WTC11 (cell line): Measurements from ENCODE around the gene MSGN1. TPM values are rescaled to one million over a fixed set of nuclear protein-coding genes. Genes with fewer than 3 reads are reported as not detected.

Source experiments
- ATAC-seq: fragments of 200-7000 bp; cut with Tn5 transposase; 2 replicates; pipeline ENCODE4 v1.10.0; 2021; ENCODE audit warnings: mild to moderate bottlenecking, moderate library complexity
- CTCF ChIA-PET: fragments of 300-600 bp; sonication (Branson Sonifier 250); formaldehyde crosslinking; loops from one replicate; lab custom pipeline; 2021; ENCODE audit warnings: antibody characterized with exemption; lab: Charles Lee
- POLR2A ChIA-PET: fragments of 350-600 bp; sonication (Branson Sonifier 250); formaldehyde crosslinking; loops from one replicate; lab custom pipeline; 2021; ENCODE audit warnings: antibody characterized with exemption; lab: Charles Lee
- DNase-seq: peaks from one replicate; pipeline ENCODE4 v3.0.0; 2021; ENCODE audit warnings: low spot score
- H3K27ac Mint-ChIP-seq: 2 replicates; pipeline ENCODE4 v1.8.0; 2021; ENCODE audit warnings: mixed read lengths
- H3K27me3 Mint-ChIP-seq: 2 replicates; pipeline ENCODE4 v1.8.0; 2021; ENCODE audit warnings: low read depth, mild to moderate bottlenecking, moderate library complexity, mixed read lengths
- H3K36me3 Mint-ChIP-seq: 2 replicates; pipeline ENCODE4 v1.8.0; 2021; ENCODE audit warnings: mixed read lengths
- H3K4me1 Mint-ChIP-seq: 2 replicates; pipeline ENCODE4 v1.8.0; 2022; ENCODE audit warnings: mixed read lengths
- H3K4me3 Mint-ChIP-seq: 2 replicates; pipeline ENCODE4 v1.8.0; 2021; ENCODE audit warnings: mild to moderate bottlenecking, moderate library complexity, mixed read lengths
- H3K9me3 Mint-ChIP-seq: 2 replicates; pipeline ENCODE4 v1.8.0; 2021; ENCODE audit warnings: mixed read lengths
- ELF4 ChIP-seq: sonication (generic); formaldehyde crosslinking; IDR thresholded peaks from 2 replicates; pipeline ENCODE4 v1.8.1; 2022; ENCODE audit warnings: low read depth, mild to moderate bottlenecking, moderate library complexity, missing genetic modification reagents
- ESRRA ChIP-seq: sonication (generic); formaldehyde crosslinking; IDR thresholded peaks from 2 replicates; pipeline ENCODE4 v1.8.1; 2022; ENCODE audit warnings: mild to moderate bottlenecking, missing genetic modification reagents, borderline replicate concordance
- ETV6 ChIP-seq: sonication (generic); formaldehyde crosslinking; IDR thresholded peaks from 2 replicates; pipeline ENCODE4 v1.8.1; 2022; ENCODE audit warnings: mild to moderate bottlenecking, missing genetic modification reagents
- PRRX2 ChIP-seq: fragments of 250-450 bp; sonication (Bioruptor Pico); IDR thresholded peaks from 2 replicates; pipeline ENCODE4 v1.8.0; 2021; ENCODE audit warnings: mild to moderate bottlenecking
- SMAD3 ChIP-seq: sonication (generic); formaldehyde crosslinking; IDR thresholded peaks from 2 replicates; pipeline ENCODE4 v1.8.0; 2022; ENCODE audit warnings: missing genetic modification reagents, mild to moderate bottlenecking, borderline replicate concordance
- SMAD4 ChIP-seq: sonication (generic); formaldehyde crosslinking; IDR thresholded peaks from 2 replicates; pipeline ENCODE4 v1.8.0; 2022; ENCODE audit warnings: mild to moderate bottlenecking, missing genetic modification reagents
- TEAD4 ChIP-seq: sonication (generic); formaldehyde crosslinking; IDR thresholded peaks from 2 replicates; pipeline ENCODE4 v1.8.0; 2022; ENCODE audit warnings: mild to moderate bottlenecking, missing genetic modification reagents
- ZNF671 ChIP-seq: fragments of 250-450 bp; sonication (Bioruptor Pico); IDR thresholded peaks from 2 replicates; pipeline ENCODE4 v1.8.0; 2021; ENCODE audit warnings: mild to moderate bottlenecking
- total RNA-seq: library from RNA; stranded (reverse); gene quantifications from 3 replicates; pipeline ENCODE4 v1.2.3, GENCODE V29; 2021
- TF ChIP-seq, protein P1 (sequence below): sonication (generic); formaldehyde crosslinking; IDR thresholded peaks from 2 replicates; pipeline ENCODE4 v1.8.0; 2022; ENCODE audit warnings: mild to moderate bottlenecking, missing genetic modification reagents
- TF ChIP-seq, protein P2 (sequence below): sonication (generic); formaldehyde crosslinking; IDR thresholded peaks from 2 replicates; pipeline ENCODE4 v1.8.0; 2022; ENCODE audit warnings: mild to moderate bottlenecking, missing genetic modification reagents
- TF ChIP-seq, protein P3 (sequence below): fragments of 200-600 bp; IDR thresholded peaks from 2 replicates; pipeline ENCODE4 v1.8.0; 2022; ENCODE audit warnings: antibody characterized with exemption
- TF ChIP-seq, protein P4 (sequence below): sonication (generic); formaldehyde crosslinking; IDR thresholded peaks from 2 replicates; pipeline ENCODE4 v1.8.1; 2023; ENCODE audit warnings: mild to moderate bottlenecking, missing genetic modification reagents, borderline replicate concordance
- TF ChIP-seq, protein P5 (sequence below): sonication (generic); formaldehyde crosslinking; IDR thresholded peaks from 2 replicates; pipeline ENCODE4 v1.8.1; 2023; ENCODE audit warnings: mild to moderate bottlenecking, missing genetic modification reagents, moderate library complexity
- TF ChIP-seq, protein P6 (sequence below): sonication (generic); formaldehyde crosslinking; IDR thresholded peaks from 2 replicates; pipeline ENCODE4 v1.8.0; 2022; ENCODE audit warnings: missing genetic modification reagents
- TF ChIP-seq, protein P7 (sequence below): sonication (generic); formaldehyde crosslinking; IDR thresholded peaks from 2 replicates; pipeline ENCODE4 v1.8.1; 2022; ENCODE audit warnings: missing genetic modification reagents, borderline replicate concordance
- TF ChIP-seq, protein P8 (sequence below): sonication (generic); formaldehyde crosslinking; IDR thresholded peaks from 2 replicates; pipeline ENCODE4 v1.8.0; 2023; ENCODE audit warnings: mild to moderate bottlenecking, missing genetic modification reagents

The MSGN1 gene
- total RNA-seq, 1 experiment from 2014 or later: not detected

DNA sequence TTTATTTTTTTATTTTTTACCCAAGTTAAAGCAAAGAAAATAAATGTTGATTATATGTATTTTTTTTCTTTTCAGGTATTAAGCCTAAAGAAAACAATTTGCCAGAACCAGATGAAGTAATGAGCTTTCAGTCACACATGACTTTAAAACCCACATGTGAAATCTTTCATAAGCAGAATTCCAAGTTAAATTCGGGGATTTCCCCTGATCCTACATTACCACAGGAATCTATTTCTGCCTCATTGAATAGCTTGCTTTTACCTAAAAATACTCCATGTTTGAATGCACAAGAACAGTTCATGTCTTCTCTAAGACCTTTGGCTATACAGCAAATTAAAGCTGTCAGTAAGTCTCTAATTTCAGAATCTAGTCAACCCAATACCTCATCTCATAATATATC lies 35.7 kb upstream of the MSGN1 start:
- ATAC-seq (no peak), DNase-seq (no peak)
- H3K27me3 Mint-ChIP-seq: no peaks in the 10 kb centered on the region
- no peak overlapping the region for H3K4me3 Mint-ChIP-seq
- no peak overlapping the region; the same call in 1 of the 2 replicates for H3K27ac Mint-ChIP-seq
- H3K36me3 Mint-ChIP-seq: peaks cover 45% of the 10 kb centered on the region
- ChIA-PET CTCF (no interaction called here), POLR2A (no interaction called here)
- peaks cover 12% of the 10 kb centered on the region for H3K9me3 Mint-ChIP-seq
- H3K4me1 Mint-ChIP-seq: no peaks in the 10 kb centered on the region
- TF ChIP-seq ESRRA (CRISPR knock-in tag): no peak
- TF ChIP-seq, protein P1, sequence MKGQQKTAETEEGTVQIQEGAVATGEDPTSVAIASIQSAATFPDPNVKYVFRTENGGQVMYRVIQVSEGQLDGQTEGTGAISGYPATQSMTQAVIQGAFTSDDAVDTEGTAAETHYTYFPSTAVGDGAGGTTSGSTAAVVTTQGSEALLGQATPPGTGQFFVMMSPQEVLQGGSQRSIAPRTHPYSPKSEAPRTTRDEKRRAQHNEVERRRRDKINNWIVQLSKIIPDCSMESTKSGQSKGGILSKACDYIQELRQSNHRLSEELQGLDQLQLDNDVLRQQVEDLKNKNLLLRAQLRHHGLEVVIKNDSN (CRISPR knock-in tag): no peak
- no peak for TF ChIP-seq PRRX2 (CRISPR knock-in tag)
- TF ChIP-seq, protein P2, sequence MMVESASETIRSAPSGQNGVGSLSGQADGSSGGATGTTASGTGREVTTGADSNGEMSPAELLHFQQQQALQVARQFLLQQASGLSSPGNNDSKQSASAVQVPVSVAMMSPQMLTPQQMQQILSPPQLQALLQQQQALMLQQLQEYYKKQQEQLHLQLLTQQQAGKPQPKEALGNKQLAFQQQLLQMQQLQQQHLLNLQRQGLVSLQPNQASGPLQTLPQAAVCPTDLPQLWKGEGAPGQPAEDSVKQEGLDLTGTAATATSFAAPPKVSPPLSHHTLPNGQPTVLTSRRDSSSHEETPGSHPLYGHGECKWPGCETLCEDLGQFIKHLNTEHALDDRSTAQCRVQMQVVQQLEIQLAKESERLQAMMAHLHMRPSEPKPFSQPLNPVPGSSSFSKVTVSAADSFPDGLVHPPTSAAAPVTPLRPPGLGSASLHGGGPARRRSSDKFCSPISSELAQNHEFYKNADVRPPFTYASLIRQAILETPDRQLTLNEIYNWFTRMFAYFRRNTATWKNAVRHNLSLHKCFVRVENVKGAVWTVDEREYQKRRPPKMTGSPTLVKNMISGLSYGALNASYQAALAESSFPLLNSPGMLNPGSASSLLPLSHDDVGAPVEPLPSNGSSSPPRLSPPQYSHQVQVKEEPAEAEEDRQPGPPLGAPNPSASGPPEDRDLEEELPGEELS (CRISPR knock-in tag): no peak
- TF ChIP-seq, protein P3, sequence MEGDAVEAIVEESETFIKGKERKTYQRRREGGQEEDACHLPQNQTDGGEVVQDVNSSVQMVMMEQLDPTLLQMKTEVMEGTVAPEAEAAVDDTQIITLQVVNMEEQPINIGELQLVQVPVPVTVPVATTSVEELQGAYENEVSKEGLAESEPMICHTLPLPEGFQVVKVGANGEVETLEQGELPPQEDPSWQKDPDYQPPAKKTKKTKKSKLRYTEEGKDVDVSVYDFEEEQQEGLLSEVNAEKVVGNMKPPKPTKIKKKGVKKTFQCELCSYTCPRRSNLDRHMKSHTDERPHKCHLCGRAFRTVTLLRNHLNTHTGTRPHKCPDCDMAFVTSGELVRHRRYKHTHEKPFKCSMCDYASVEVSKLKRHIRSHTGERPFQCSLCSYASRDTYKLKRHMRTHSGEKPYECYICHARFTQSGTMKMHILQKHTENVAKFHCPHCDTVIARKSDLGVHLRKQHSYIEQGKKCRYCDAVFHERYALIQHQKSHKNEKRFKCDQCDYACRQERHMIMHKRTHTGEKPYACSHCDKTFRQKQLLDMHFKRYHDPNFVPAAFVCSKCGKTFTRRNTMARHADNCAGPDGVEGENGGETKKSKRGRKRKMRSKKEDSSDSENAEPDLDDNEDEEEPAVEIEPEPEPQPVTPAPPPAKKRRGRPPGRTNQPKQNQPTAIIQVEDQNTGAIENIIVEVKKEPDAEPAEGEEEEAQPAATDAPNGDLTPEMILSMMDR: no peak
- TF ChIP-seq, protein P4, sequence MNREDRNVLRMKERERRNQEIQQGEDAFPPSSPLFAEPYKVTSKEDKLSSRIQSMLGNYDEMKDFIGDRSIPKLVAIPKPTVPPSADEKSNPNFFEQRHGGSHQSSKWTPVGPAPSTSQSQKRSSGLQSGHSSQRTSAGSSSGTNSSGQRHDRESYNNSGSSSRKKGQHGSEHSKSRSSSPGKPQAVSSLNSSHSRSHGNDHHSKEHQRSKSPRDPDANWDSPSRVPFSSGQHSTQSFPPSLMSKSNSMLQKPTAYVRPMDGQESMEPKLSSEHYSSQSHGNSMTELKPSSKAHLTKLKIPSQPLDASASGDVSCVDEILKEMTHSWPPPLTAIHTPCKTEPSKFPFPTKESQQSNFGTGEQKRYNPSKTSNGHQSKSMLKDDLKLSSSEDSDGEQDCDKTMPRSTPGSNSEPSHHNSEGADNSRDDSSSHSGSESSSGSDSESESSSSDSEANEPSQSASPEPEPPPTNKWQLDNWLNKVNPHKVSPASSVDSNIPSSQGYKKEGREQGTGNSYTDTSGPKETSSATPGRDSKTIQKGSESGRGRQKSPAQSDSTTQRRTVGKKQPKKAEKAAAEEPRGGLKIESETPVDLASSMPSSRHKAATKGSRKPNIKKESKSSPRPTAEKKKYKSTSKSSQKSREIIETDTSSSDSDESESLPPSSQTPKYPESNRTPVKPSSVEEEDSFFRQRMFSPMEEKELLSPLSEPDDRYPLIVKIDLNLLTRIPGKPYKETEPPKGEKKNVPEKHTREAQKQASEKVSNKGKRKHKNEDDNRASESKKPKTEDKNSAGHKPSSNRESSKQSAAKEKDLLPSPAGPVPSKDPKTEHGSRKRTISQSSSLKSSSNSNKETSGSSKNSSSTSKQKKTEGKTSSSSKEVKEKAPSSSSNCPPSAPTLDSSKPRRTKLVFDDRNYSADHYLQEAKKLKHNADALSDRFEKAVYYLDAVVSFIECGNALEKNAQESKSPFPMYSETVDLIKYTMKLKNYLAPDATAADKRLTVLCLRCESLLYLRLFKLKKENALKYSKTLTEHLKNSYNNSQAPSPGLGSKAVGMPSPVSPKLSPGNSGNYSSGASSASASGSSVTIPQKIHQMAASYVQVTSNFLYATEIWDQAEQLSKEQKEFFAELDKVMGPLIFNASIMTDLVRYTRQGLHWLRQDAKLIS (CRISPR knock-in tag): no peak
- no peak for TF ChIP-seq ELF4 (CRISPR knock-in tag)
- TF ChIP-seq, protein P5, sequence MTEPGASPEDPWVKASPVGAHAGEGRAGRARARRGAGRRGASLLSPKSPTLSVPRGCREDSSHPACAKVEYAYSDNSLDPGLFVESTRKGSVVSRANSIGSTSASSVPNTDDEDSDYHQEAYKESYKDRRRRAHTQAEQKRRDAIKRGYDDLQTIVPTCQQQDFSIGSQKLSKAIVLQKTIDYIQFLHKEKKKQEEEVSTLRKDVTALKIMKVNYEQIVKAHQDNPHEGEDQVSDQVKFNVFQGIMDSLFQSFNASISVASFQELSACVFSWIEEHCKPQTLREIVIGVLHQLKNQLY: no peak

DNA sequence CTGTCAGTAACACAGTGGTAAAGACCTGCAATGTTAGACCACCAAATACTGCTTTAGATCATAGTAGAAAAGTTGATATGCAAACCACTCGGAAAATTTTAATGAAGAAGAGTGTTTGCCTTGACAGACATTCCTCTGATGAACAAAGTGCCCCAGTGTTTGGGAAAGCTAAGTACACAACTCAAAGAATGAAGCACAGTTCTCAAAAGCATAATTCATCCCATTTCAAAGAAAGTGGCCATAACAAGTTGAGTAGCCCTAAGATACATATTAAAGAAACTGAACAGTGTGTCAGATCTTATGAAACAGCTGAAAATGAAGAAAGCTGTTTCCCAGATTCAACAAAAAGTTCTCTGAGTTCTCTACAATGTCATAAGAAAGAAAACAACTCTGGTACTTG lies 34.8 kb upstream of the MSGN1 start:
- ChIA-PET POLR2A (no interaction called here), CTCF (no interaction called here)
- ATAC-seq: no peak
- peaks cover 42% of the 10 kb centered on the region for H3K36me3 Mint-ChIP-seq
- no peak for DNase-seq
- H3K27ac Mint-ChIP-seq: no peak overlapping the region
- H3K27me3 Mint-ChIP-seq: no peaks in the 10 kb centered on the region
- H3K4me3 Mint-ChIP-seq: no peak overlapping the region
- peaks cover 12% of the 10 kb centered on the region for H3K9me3 Mint-ChIP-seq
- H3K4me1 Mint-ChIP-seq: peaks cover 5% of the 10 kb centered on the region
- TF ChIP-seq SMAD3 (CRISPR knock-in tag) (no peak), SMAD4 (CRISPR knock-in tag) (no peak), ZNF671 (CRISPR knock-in tag) (no peak), TEAD4 (CRISPR knock-in tag) (no peak), ETV6 (CRISPR knock-in tag) (no peak)
- TF ChIP-seq, protein P6, sequence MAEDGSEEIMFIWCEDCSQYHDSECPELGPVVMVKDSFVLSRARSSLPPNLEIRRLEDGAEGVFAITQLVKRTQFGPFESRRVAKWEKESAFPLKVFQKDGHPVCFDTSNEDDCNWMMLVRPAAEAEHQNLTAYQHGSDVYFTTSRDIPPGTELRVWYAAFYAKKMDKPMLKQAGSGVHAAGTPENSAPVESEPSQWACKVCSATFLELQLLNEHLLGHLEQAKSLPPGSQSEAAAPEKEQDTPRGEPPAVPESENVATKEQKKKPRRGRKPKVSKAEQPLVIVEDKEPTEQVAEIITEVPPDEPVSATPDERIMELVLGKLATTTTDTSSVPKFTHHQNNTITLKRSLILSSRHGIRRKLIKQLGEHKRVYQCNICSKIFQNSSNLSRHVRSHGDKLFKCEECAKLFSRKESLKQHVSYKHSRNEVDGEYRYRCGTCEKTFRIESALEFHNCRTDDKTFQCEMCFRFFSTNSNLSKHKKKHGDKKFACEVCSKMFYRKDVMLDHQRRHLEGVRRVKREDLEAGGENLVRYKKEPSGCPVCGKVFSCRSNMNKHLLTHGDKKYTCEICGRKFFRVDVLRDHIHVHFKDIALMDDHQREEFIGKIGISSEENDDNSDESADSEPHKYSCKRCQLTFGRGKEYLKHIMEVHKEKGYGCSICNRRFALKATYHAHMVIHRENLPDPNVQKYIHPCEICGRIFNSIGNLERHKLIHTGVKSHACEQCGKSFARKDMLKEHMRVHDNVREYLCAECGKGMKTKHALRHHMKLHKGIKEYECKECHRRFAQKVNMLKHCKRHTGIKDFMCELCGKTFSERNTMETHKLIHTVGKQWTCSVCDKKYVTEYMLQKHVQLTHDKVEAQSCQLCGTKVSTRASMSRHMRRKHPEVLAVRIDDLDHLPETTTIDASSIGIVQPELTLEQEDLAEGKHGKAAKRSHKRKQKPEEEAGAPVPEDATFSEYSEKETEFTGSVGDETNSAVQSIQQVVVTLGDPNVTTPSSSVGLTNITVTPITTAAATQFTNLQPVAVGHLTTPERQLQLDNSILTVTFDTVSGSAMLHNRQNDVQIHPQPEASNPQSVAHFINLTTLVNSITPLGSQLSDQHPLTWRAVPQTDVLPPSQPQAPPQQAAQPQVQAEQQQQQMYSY (CRISPR knock-in tag): no peak
- TF ChIP-seq, protein P7, sequence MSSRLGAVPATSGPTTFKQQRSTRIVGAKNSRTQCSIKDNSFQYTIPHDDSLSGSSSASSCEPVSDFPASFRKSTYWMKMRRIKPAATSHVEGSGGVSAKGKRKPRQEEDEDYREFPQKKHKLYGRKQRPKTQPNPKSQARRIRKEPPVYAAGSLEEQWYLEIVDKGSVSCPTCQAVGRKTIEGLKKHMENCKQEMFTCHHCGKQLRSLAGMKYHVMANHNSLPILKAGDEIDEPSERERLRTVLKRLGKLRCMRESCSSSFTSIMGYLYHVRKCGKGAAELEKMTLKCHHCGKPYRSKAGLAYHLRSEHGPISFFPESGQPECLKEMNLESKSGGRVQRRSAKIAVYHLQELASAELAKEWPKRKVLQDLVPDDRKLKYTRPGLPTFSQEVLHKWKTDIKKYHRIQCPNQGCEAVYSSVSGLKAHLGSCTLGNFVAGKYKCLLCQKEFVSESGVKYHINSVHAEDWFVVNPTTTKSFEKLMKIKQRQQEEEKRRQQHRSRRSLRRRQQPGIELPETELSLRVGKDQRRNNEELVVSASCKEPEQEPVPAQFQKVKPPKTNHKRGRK: no peak
- TF ChIP-seq, protein P8, sequence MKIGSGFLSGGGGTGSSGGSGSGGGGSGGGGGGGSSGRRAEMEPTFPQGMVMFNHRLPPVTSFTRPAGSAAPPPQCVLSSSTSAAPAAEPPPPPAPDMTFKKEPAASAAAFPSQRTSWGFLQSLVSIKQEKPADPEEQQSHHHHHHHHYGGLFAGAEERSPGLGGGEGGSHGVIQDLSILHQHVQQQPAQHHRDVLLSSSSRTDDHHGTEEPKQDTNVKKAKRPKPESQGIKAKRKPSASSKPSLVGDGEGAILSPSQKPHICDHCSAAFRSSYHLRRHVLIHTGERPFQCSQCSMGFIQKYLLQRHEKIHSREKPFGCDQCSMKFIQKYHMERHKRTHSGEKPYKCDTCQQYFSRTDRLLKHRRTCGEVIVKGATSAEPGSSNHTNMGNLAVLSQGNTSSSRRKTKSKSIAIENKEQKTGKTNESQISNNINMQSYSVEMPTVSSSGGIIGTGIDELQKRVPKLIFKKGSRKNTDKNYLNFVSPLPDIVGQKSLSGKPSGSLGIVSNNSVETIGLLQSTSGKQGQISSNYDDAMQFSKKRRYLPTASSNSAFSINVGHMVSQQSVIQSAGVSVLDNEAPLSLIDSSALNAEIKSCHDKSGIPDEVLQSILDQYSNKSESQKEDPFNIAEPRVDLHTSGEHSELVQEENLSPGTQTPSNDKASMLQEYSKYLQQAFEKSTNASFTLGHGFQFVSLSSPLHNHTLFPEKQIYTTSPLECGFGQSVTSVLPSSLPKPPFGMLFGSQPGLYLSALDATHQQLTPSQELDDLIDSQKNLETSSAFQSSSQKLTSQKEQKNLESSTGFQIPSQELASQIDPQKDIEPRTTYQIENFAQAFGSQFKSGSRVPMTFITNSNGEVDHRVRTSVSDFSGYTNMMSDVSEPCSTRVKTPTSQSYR (CRISPR knock-in tag): no peak
